ENCODE data around the gene CFAP46.

The CFAP46 gene

DNA sequence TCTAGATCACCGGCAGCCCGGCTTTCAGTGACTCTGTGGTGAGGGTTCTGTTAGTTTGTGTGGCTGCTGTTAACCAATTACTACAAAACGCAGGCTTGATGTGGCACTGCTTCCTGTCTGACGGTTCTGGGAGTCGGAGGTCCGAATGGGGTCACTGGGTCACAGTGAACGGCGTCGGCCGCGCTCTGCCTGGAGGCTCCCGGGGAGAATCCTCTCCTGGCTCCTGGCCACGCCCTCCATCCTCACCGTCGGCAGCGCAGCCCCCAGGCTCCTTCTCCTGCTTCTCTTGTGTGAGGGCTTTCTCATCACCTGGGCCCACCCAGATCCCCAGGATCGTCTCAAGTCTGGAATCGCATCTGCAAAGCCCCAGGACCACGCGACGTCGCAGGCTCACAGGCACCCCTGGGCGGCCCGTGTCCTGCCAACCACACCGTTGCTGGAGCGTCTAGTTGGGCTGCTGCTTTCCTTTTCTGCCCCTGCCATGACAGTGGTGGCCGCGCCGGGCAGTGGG lies 124.6 kb downstream of the CFAP46 start:
- no peak for DNase-seq

DNA sequence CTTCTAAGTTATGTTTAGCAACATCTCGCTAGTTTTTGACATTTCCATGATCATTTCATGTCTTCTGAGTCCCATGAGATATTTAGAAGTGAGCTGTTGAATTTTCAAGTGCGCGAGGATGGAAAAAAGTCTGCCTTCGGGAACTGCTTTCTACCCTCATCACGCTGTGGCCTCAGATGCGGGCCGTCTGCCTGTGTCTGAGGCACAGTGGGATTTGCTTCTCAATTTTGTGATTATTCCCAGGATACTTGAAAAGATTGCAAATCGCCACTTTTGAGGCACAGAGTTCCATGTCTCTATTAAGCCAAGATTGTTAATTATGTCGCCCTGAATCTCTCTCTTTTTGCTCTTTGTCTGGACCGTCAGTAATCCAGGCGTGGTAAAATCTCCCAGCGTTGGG lies 125.7 kb downstream of the CFAP46 start:
- DNase-seq = no peak

DNA sequence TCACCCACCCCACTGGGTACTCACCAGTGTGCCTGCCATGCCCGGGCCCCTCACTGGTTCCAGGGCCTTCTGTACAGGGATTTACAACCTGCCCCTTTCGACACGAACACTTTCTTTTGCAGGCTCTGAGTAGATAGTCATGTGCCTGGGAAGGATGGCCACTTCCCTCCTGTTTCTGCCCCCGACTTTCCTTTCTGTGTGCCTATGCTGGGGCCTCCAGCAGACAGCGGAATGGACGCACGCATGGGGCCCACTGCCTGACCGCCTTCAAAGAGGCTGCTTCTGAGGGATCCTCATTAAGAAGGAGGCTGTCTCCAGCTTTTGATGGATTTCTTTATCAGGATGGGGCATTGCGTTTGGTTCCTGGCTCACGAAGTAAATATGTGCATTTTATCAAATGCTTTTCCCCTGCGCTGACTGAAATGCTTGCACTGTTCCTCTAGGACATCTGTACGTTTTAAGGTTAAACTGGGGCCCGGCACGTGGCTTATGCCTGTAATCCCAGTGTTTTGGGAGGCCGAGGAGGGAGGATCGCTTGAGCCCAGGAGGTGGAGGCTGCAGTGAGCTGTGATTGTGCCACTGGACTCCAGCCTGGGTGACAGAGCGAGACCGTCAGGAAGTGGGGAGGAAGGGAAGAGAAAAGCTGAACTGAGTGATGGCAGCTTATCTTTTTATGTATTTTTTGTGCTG lies 127.1 kb downstream of the CFAP46 start:
- no peak for DNase-seq

DNA sequence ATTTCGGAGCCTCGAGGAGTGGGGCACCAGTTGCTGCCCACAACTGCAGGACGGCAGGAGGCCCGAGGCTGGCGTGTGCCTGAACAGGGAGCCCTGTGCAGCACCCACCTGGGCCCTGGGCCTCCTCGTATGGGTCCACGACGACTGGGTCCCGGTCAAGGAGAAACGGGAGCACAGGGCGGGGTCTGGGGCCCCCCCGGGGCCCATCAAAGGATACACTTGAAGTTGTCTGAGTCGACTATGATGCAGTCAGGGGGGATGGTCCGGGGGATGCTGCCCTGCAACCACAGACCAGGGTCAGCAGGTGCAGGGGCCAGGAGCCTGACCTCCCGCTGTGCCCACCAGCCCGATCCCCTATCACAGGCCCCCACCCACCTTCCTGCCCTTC lies 127.9 kb downstream of the CFAP46 start:
- DNase-seq = no peak

DNA sequence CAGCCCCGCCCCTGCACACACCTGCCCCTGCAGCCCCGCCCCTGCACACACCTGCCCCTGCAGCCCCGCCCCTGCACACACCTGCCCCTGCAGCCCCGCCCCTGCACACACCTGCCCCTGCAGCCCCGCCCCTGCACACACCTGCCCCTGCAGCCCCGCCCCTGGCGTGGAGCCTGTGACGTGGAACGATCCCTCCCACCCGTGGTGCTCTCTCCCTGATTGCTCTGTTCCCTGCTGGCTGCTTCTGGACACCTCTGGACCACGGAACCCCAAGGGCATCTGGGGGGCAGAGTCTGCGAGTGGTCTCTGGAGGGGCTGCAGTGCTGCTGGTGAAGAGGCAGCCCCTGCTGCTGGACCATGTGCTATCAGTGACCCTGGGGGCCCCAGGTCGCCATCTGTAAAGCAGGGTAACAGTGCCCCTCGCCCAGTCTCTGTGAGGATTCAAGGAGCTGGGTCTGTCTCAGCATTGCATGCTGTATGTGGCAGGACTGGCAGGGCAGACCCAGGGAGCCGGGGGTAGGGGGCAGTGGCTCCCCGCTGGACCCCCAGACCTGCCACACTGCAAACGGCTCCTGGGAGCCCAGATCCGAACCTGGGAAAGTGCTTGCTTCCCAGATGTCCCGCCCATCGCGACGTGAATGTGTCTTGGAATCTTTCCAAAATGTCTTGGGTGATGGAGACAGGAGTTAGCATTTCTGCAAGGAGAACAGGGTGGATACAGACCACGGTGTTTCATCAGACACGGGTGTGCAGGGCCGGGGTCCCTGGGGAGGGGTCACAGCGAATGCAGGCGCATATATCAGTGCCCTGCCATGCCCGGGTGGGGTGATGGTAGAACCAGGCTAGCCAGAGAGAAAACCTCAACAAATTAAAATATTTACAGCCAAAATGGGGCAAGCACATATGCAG lies 128.6 kb downstream of the CFAP46 start:
- no peak for DNase-seq

DNA sequence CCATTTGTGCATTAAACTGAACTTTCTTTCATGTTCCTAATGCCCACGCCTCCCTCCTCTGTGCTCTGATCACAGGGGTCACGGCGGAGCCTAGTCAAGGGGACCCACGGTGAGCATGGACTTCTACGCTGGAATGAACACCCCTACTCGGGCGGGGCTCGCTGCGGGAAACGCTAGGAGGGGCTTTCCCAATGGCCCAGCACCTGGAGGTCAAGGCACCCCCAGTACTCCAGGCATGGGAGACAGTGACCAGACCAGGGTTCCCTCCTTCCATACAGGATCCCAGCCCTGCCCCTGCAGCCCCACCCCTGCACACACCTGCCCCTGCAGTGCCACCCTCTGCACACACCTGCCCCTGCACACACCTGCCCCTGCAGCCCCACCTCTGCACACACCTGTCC lies 129.4 kb downstream of the CFAP46 start:
- no peak for DNase-seq

DNA sequence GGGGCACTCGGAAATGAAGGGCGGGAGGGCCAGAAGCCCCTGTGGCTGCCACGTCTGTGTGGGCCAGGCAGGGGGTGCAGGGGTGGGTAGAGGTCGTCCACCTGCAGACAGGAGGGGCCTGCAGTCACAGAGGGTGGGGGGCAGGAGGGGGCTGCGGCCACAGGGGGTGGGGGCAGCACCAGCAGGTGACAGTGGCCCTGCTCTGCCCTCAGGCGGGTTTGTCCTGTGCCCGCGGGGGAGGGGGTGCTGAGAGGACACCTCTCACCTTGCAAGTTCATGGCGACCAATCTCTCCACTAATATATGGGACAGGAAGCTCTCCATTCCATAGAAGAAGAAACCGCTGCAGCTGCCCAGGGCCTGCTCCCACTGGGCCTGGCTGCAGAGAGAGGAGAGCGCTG lies 129.8 kb downstream of the CFAP46 start:
- no peak for DNase-seq

DNA sequence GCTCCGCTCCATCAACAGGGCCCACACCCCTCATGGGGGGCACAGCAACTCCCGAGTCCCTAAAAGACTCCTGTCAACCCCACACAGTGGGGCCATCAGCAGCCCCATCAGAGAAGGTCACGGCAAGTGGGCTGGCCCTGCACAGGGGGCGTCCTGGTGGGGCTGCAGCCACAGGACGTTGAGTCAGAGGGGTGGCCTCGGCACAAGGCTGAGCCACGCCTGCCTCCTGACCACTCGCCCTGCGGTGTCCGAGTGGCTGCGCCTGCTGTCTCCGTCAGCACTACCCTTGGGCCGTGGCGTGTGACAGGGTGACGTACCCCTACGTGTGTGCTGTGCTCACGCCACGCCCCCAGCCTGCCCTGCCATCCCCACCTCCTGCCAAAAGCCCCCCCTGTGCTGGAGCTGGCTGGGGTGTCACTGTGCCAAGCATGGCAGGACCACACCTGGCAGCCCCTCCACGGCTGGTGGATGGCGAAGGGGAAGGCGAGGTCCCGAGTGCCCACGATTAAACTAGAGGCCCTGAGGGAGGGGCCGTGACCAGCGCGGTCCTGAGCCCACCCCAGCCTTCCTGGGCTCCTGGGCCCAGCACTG lies 130.4 kb downstream of the CFAP46 start:
- no peak for DNase-seq

DNA sequence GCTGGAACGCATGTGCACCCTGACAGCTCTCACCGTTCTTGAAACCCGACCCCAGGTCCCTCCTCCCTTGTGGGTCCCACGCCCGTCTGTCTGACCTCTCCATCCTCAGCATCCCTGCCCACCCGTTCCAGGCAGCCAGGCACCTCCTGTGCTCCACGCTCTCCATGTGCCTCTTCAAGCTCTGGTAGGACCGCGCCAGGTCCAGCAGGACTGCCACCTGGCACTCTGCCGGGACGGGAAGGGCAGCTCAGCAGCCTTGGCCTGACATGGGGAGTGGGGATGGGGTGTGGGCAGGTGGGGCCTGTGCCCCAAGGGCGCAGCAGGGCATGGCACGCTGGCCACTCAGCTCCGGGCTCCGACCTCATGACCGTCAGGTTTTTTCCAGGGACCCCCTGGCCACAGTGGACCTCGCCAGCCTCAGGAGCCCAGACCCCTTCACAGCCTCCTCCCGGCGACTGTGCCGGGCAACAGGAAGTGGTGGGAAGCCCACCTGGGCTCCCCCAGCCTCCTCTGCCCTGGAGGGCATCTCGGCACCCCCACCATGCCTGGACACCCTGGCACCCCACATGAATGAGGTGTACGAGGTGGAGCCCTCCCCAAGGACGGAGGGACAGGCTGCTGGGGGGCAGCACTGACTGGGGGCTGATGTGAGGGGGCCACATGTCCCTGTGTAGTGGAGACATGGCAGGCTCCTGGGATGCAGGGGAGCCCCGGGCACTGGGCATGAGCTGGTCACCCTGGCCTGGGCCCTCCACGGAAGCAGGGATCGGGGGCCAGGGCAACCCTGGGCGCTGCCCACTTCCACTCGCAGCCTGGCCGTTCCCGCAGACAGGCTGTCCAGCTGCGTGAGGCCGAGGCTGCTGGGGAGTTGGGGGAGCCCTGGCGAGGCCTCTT lies 131.3 kb downstream of the CFAP46 start:
- DNase-seq = no peak

DNA sequence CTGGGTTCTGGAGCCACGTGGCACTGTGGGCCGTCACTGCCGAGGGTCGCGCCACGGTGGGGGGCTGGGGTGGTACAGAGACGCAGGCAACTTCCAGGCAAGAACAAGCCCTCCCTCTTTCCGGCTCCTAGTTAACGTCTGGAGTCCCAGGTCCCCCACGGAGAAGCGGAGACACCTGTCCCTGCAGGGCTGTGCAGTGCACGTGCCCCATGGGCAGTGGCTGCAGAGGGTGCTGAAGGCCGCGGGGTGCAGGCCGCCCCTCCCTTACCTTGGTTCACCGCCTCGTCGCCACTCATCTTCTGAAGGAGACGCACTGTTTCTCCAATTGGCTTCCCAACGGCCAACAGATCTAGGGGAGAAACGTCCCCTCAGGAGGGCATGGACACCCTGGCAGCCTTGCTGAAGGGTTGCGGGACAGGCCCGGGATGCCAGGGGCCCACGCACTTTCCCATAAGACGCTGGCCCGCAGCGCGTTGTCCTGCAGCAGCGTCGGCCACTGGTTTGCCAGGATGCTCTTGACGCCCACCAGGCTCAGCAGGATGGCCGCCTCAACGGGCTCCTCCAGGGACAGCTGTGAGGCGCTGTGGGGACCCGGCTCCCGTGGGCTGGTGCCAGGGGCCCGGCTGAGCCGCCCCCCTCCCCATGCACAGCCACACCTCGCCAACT lies 132.1 kb downstream of the CFAP46 start:
- no peak for DNase-seq

DNA sequence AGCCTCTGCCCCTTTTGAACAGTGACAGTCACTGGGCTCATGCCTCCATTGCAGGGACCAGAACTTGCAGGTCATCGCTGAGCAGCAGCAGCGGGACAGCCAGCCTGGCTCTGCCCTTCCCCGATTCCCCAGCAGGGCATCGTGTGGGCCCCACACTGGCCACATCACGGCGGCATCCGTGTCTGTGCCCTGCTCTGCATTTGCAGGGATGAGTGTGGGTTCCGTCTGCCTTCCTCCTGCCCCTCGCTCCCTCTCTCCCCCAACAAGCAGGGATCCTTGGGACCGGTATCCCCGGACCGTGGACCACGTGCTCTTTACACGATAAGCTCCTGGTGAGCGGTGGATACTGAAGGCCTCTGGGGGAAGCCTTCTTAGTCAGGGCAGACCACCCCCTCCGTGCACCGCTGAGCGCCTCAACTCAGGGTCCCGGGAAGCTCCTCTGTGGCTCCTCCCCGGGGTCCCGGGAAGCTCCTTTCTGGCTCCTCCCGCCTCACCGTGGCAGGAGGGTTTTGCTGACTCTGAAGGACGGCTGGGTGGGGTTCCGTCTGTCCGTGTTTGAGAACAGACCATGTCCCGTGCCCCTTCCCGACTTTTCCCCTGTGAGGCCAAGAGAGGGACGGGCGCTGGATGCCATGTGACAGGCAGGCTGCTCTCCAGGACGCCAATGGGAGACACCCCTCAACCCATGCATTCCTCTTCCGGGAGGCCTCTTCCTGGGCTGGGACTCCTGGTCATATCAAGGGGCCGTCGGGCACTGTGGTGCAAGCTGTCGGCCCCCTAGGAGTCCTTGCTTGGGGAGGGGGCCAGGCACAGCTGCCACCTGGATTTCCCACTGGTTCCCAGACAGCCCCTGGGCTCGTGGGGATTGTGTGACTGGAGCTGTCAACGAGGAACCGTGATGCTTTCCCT lies 132.9 kb downstream of the CFAP46 start:
- DNase-seq = no peak

DNA sequence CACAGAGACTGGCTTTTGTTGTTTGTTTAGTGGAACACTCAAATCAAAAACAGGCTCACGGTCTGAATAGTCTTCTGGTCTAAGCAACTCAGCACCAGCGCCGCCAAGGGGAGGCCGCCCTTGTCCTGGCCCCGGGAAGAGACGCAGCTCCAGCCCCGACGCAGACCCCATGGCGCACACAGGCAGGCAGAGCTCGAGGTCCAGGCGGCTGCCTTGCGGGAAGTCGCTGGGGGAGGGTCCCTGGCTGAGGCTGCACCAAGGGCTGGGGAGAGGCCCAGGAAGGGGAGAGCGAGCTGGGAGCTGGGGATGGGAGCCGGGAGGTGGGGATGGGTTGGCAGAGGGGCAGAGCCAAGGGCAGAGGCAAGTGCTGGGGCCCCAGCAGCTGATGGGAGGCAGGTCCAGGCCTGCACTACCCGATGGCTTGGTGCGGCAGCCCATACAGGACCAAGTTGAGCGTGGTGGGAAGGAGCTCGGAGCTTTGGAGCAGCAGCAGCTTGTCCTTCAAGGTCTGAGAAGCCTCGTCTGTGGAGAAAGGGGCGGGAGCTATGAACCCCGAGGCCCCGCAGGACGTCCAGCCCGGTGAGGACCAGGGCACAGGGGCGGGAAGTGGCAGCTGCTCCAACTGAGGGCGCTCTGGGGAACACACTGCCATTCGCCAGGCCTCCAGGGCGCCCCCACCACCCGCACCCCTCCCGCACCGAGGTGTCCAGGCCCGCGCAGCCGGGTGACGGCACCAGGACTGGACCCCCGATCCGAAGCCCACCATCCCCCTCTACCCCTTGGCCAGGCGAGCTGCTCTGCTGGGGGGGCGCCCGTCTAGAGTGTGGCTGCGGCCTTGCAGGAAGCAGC lies 133.8 kb downstream of the CFAP46 start:
- no peak for DNase-seq

DNA sequence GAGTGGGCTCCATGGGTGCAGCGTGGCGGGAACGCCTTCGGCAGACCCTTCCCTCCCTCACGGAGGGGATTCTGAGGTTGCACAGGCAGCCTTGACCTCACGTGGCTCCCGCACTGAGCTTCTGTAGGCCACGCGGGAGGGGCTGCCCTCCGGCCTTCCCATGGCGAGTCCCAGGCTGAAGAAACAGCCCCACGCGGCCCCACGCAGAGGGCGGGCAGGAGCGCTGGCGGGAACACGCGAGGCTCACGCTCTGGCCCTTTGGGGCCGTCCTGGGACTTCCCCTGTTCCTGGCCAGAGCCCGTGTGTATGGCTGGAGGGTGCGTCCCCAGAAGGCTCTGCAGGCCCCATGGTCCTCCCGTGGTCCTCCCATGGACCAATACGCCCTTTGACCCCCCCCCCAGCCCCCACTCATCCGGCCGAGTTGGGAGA lies 134.7 kb downstream of the CFAP46 start:
- no peak for DNase-seq

DNA sequence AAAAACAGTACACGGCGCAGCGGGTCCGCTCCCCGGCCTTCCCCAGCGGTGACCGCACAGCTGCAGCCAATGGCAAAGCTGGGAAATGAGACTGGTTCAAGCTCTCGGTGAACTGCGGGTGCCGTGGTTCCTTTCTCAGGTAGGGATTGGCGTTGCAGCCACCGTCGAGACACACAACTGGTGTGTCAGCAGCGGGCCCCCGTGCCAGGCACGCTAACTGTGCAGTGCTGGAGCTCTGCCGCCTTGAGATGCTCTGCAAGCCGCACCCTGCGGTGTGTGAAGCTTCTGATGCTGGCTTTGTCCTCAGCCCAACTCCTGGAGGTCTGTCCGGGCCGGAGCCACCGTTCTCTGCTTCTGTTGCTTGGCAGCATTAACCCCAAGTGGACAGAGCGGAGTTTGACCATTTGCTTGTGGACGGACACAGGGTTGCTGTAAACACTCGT lies 135.8 kb downstream of the CFAP46 start:
- no peak for DNase-seq

DNA sequence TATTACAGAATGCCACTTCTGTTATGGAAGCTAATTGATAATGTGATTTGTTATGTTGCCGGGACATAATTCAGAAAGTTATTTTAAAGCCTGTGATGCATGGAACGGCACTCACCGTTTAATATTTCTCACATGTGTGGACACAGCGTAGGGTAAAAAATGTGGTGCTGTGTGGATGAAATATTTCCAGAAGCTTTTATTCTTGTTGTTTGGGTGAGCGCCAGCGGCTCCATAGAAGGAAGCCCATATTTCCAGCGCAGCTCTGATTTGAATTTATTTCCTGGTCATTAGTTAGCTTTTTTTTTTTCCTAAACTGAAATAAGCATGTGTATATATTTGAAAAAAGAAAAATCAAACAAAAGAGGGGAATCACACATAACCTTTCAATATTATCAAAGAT lies 136.3 kb downstream of the CFAP46 start:
- no peak for DNase-seq

DNA sequence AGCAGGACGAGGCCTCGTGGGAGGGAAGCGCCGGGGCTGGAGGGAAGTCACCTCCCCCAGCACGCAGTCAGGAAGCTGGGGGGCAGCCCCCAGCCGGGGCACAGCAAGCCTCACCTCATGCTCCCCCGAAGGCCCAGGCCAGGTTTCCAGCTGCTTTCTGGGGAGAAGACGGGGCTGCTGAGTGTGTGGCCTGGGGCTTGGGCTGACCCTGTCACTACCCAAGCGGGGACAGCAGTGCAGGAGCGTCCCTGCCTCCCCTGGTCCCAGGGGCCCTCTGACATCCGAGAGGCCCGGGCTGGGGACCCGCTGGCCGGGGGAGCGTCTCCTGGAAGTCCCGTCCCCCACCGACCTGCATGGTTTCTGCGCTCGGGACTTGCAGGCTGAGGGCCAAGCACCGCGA lies 136.8 kb downstream of the CFAP46 start:
- DNase-seq = no peak

DNA sequence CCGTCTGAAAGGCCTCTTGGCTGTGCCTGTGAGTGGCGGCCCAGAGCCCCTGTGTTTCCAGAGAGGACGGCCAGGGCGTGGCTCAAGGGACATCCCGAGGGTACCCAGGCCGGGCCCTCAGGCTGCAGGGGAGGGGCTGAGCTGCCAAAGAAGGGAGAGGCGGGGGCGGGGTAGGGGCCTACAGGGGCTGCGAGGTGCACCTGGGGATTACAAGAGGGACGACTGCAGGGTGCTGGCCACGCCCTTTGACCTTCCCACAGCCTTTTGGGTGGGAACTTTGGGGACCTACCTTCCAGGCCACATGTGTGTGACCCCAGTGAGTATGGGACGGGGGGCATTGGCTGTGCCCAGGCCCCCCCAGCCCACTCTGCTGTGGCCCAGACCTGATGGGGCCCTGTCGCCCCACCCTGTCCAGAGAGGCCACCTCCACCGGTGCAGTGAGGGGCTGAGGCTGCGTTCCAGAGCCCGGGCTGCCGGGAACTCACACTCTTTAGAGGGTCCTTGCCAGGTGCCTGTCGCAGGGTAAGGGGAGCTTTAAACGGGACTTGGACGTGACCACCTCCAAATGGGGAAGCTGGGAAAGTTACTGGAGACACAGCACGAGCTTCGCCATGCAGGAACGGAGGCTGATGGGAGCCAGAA lies 137.5 kb downstream of the CFAP46 start:
- no peak for DNase-seq

DNA sequence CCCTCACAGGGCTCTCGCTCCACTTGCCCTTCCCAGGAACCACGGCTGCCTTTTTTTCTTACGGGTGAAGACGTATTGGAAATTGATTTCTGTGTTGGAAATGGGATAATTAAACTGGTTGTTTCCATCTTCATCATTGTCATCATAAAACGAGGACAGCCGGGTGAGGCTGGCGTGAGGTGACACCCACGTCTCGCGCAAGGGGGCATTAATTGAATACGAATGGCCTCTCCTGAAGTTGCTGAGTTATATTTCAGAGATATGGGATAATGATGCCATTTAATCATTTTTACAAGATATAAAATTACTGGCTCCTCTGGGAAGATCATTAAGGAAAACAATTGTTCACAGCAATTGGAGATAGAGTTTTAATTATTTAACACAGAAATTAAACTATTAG lies 138.1 kb downstream of the CFAP46 start:
- DNase-seq = no peak

DNA sequence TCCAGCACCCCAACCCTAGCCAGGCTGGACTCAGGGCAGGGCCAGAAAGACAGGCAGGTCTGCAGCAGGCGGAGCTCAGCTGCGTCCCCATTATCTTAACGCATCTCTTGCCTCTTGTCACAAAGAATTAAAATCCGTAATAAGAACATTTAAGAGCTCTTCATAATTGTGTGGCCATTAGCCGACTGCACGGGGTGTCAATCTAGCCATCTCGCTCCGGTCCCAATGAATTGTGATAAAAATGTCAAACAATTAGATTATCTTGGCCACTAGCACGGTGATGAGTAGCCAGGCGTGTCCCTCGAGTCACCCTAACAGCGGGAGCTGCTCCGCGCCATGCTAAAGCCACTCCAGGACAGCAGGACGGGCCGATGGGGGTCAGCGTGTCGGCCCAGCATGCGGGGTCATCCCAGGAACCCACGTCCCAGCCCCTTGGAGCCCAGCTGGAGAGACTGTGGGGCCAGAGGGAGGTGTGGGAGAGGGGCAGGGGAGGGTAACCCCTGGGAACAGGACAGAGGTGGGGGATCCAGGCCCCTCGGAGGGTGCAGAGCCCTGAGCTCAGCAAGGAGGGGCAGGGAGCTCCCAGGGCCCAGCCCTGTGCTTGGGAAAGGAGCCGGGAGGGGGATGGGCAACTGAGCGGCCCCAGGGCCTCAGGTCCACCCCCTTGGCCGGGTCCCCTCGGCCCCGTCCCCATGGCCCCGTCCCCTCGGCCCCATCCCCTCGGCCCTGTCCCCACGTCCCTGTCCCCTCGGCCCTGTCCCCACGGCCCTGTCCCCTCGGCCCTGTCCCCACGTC lies 138.8 kb downstream of the CFAP46 start:
- no peak for DNase-seq

Measured in inflammatory macrophage treated with lipopolysaccharide for 4 hours (primary cell).